Neuron (in vitro differentiated cells): ENCODE measurements around the gene GPRASP2.
"Not testable (repeated sequence)": the region's sequence is repeated elsewhere in the genome, so short reads cannot be mapped to it uniquely, and the experiment has no call there.

ENCODE experiments used
- H2AFZ ChIP-seq: one replicate; pipeline ENCODE4 v1.6.1; 2013; ENCODE audit warnings: low read depth, mild to moderate bottlenecking, inconsistent platforms, low read length, moderate library complexity
- H3K27me3 ChIP-seq: one replicate; pipeline ENCODE4 v1.6.1; 2013; ENCODE audit warnings: low read length; ENCODE audit not compliant: insufficient read depth
- H3K36me3 ChIP-seq: one replicate; pipeline ENCODE4 v1.6.1; 2013; ENCODE audit warnings: low read length; ENCODE audit not compliant: insufficient read depth
- H3K4me1 ChIP-seq: one replicate; pipeline ENCODE4 v1.6.1; 2013; ENCODE audit warnings: low read length; ENCODE audit not compliant: insufficient read depth
- H3K4me3 ChIP-seq: 2 replicates; pipeline ENCODE4 v1.5.1; 2013; ENCODE audit warnings: mild to moderate bottlenecking, low read length, moderate library complexity
- H3K9me3 ChIP-seq: one replicate; pipeline ENCODE4 v1.6.1; 2013; ENCODE audit warnings: low read length

The GPRASP2 gene

GRCh38 chrX:102712216-102712966 is at the start of gene GPRASP2:
Gene GPRASP2, plus strand, starts transcription at chrX:102712448. Its CDS starts 2,422 bp downstream, at chrX:102714870.
- Histone ChIP-seq H3K27me3 (no peaks in the 10 kb centered on the region), H2AFZ (peak within 1 kb of the TSS; percentile 43), H3K4me3 (peak within 1 kb of the TSS; percentile 75), H3K9me3 (no peaks in the 10 kb centered on the region), H3K4me1 (no peaks in the 10 kb centered on the region), H3K36me3 (no peaks in the 10 kb centered on the region)

GRCh38 chrX:102663820-102664219 is 48.4 kb upstream of the GPRASP2 start:
- not testable (repeated sequence) for H3K4me1 ChIP-seq, H3K27me3 ChIP-seq, H3K9me3 ChIP-seq, H2AFZ ChIP-seq, H3K4me3 ChIP-seq, H3K36me3 ChIP-seq

- not testable (repeated sequence) for H3K4me1 ChIP-seq, H3K27me3 ChIP-seq, H3K36me3 ChIP-seq, H2AFZ ChIP-seq, H3K4me3 ChIP-seq, H3K9me3 ChIP-seq
Measured at GRCh38 chrX:102667034-102667433, 45.2 kb upstream of the GPRASP2 start.

GRCh38 chrX:102669526-102669925 is 42.7 kb upstream of the GPRASP2 start:
- no peaks in the 10 kb centered on the region for H3K36me3 ChIP-seq
- H3K9me3 ChIP-seq: no peaks in the 10 kb centered on the region
- H3K27me3 ChIP-seq: no peaks in the 10 kb centered on the region
- no peaks in the 10 kb centered on the region for H3K4me1 ChIP-seq
- no peak overlapping the region for H2AFZ ChIP-seq
- H3K4me3 ChIP-seq: no peak overlapping the region

GRCh38 chrX:102672856-102673255 is 39.4 kb upstream of the GPRASP2 start:
- H3K27me3 ChIP-seq: no peaks in the 10 kb centered on the region
- no peaks in the 10 kb centered on the region for H3K9me3 ChIP-seq
- H3K4me3 ChIP-seq: no peak overlapping the region
- H3K36me3 ChIP-seq: no peaks in the 10 kb centered on the region
- no peaks in the 10 kb centered on the region for H3K4me1 ChIP-seq
- H2AFZ ChIP-seq: no peak overlapping the region

- not testable (repeated sequence) for H3K36me3 ChIP-seq, H3K9me3 ChIP-seq, H3K27me3 ChIP-seq, H3K4me3 ChIP-seq, H3K4me1 ChIP-seq, H2AFZ ChIP-seq
Measured at GRCh38 chrX:102677479-102677878, 34.8 kb upstream of the GPRASP2 start.

GRCh38 chrX:102684772-102685520 is 27.3 kb upstream of the GPRASP2 start:
- Histone ChIP-seq H3K36me3 (no peaks in the 10 kb centered on the region), H3K27me3 (no peaks in the 10 kb centered on the region), H2AFZ (no peak overlapping the region), H3K9me3 (peaks cover 6% of the 10 kb centered on the region), H3K4me3 (no peak overlapping the region), H3K4me1 (no peaks in the 10 kb centered on the region)

- Histone ChIP-seq H2AFZ (no peak overlapping the region), H3K4me1 (no peaks in the 10 kb centered on the region), H3K4me3 (no peak overlapping the region), H3K27me3 (no peaks in the 10 kb centered on the region), H3K36me3 (no peaks in the 10 kb centered on the region), H3K9me3 (peaks cover 3% of the 10 kb centered on the region)
Measured at GRCh38 chrX:102694749-102695148, 17.5 kb upstream of the GPRASP2 start.

GRCh38 chrX:102696306-102696705 is 15.9 kb upstream of the GPRASP2 start:
- no peaks in the 10 kb centered on the region for H3K27me3 ChIP-seq
- peaks cover 3% of the 10 kb centered on the region for H3K9me3 ChIP-seq
- H3K36me3 ChIP-seq: no peaks in the 10 kb centered on the region
- H2AFZ ChIP-seq: no peak overlapping the region
- no peaks in the 10 kb centered on the region for H3K4me1 ChIP-seq
- H3K4me3 ChIP-seq: no peak overlapping the region

- H3K27me3 ChIP-seq: no peaks in the 10 kb centered on the region
- H3K9me3 ChIP-seq: no peaks in the 10 kb centered on the region
- H3K4me3 ChIP-seq: no peak overlapping the region
- no peak overlapping the region for H2AFZ ChIP-seq
- H3K36me3 ChIP-seq: no peaks in the 10 kb centered on the region
- no peaks in the 10 kb centered on the region for H3K4me1 ChIP-seq
Measured at GRCh38 chrX:102697494-102697893, 14.8 kb upstream of the GPRASP2 start.

- no peak overlapping the region for H3K4me3 ChIP-seq
- no peaks in the 10 kb centered on the region for H3K36me3 ChIP-seq
- H3K4me1 ChIP-seq: no peaks in the 10 kb centered on the region
- no peaks in the 10 kb centered on the region for H3K27me3 ChIP-seq
- peaks cover 1% of the 10 kb centered on the region for H3K9me3 ChIP-seq
- no peak overlapping the region for H2AFZ ChIP-seq
Measured at GRCh38 chrX:102708900-102709299, 3.3 kb upstream of the GPRASP2 start.

- no peaks in the 10 kb centered on the region for H3K27me3 ChIP-seq
- H3K4me1 ChIP-seq: no peaks in the 10 kb centered on the region
- peak overlapping the region; percentile 43 for H2AFZ ChIP-seq
- H3K9me3 ChIP-seq: no peaks in the 10 kb centered on the region
- H3K36me3 ChIP-seq: no peaks in the 10 kb centered on the region
- peak overlapping the region; percentile 75 for H3K4me3 ChIP-seq
Measured at GRCh38 chrX:102711872-102712215, 404 bp upstream of the GPRASP2 start.

- H2AFZ ChIP-seq: peak overlapping the region; percentile 43
- no peaks in the 10 kb centered on the region for H3K9me3 ChIP-seq
- H3K4me1 ChIP-seq: no peaks in the 10 kb centered on the region
- no peaks in the 10 kb centered on the region for H3K36me3 ChIP-seq
- H3K4me3 ChIP-seq: peak overlapping the region; percentile 75
- no peaks in the 10 kb centered on the region for H3K27me3 ChIP-seq
Measured at GRCh38 chrX:102712981-102713625, 855 bp downstream of the GPRASP2 start.
